ENCODE data around the gene DPEP1.

DNA sequence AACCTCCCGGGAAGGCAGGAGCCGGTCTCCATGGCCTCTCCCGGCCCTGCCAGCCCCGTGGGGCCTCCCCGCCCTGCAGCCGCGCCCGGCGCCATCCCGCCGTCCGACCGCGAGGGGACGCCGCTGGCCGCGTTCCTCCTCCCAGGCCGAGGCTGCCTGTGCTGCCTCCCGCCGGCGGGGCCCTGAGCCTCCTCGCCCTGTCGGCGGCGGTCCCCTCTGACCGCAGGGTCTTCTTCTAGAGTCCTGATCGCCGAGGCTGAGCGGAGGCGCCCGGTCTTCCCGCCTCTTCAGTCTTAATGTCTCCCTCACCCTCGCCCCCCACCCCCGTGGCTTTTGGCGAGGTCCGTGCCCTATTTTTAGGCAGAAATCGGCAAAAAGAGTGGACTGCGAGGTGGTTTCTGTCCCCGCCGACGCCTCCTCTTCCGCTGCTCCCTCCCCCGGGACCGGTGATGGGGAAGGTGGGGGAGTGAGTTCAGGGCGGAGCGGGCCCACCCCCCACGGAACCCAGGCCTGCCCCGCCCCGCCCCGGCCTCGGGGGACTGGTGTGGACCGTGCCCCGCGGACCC is 38.7 kb upstream of the DPEP1 start:
- TF ChIP-seq, protein P1, sequence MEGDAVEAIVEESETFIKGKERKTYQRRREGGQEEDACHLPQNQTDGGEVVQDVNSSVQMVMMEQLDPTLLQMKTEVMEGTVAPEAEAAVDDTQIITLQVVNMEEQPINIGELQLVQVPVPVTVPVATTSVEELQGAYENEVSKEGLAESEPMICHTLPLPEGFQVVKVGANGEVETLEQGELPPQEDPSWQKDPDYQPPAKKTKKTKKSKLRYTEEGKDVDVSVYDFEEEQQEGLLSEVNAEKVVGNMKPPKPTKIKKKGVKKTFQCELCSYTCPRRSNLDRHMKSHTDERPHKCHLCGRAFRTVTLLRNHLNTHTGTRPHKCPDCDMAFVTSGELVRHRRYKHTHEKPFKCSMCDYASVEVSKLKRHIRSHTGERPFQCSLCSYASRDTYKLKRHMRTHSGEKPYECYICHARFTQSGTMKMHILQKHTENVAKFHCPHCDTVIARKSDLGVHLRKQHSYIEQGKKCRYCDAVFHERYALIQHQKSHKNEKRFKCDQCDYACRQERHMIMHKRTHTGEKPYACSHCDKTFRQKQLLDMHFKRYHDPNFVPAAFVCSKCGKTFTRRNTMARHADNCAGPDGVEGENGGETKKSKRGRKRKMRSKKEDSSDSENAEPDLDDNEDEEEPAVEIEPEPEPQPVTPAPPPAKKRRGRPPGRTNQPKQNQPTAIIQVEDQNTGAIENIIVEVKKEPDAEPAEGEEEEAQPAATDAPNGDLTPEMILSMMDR (conservative IDR thresholded peaks at IDR 0.05; ENCODE audit: low read length): no peak
- TF ChIP-seq EZH2phosphoT487 (IDR thresholded peaks at IDR 0.05; ENCODE audit: borderline replicate concordance): no peak
